Activated CD8-positive, alpha-beta memory T cell treated with anti-CD3 and anti-CD28 coated beads, Interleukin-2, amount 50 U/mL, for 48 hours (primary cell): ENCODE measurements around the gene DEPP1.

Source experiments
- DNase-seq: peaks from one replicate; pipeline ENCODE4 v3.0.0-alpha.2; 2020

The DEPP1 gene

DNA sequence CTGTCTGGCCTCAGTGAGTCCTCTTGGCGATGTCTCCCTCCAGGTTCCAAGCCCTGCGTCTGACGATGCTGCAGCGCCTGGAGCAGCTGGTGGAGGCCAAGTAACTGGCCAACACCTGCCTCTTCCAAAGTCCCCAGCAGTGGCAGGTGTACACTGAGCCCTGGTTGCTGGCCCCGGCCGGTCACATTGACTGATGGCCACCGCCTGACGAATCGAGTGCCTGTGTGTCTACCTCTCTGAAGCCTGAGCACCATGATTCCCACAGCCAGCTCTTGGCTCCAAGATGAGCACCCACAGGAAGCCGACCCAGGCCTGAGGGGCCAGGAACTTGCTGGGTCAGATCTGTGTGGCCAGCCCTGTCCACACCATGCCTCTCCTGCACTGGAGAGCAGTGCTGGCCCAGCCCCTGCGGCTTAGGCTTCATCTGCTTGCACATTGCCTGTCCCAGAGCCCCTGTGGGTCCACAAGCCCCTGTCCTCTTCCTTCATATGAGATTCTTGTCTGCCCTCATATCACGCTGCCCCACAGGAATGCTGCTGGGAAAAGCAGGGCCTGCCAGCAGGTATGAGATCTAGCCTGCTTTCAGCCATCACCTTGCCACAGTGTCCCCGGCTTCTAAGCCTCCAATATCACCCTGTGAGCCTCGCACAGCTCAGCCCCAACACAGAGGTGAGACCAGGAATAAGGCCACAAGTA lies 14.8 kb upstream of the DEPP1 start:
- no peak for DNase-seq

DNA sequence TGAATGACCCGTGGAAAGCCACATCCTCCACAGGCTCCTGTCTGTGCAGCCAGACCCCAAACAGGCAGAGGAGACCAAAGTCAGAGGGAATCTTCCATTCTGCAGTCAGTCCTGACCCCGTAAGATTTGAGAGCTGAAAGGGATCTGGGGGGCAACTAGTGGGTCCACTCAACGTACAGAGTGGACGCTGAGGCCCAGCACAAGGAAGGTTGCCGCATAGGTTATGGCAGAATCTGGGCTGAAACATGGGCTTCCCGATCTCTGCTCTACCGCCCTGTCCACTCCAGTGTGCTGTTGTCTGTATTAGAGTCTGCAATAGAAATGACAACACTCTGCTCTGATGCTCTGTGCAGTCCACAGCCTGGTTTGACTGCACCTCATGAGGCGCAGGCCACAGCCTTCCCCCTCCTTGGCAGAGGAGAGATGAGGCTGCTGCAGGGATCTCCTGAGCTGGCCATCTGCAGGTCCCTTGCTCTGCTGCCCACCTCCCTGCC lies 14.2 kb upstream of the DEPP1 start:
- DNase-seq, result no peak

DNA sequence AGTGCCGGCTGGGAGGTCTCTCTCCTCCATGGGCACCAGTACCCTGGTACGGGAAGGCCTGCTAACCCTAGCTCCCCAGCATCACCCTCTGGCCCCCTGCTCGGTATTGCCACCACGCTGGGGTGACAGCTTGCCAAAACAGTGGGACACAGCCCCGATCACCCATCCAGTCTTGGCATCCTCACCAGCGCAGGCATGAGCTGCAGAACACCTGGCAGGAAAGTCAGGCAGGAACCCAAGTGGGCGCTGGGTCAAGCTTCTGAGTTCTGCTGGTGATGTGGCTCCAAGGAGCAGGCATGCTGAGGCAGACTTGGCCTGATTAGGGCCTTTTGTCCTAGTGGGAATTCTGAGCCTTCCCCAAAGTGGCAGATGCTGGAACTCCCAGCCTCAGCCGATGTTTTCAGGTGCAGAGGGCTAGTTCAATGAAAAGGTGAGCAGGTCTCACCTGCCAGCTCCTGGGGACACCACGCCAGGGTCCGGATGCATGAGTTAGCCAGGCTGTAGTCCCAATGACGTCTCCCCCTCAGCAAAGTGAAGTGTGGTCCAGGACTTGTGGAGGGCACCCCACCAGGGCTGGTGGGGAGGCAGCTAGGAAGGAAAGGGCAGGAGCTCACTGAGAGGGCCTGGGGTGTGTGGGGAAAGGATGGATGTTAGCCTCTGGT lies 13.6 kb upstream of the DEPP1 start:
- DNase-seq, result no peak

DNA sequence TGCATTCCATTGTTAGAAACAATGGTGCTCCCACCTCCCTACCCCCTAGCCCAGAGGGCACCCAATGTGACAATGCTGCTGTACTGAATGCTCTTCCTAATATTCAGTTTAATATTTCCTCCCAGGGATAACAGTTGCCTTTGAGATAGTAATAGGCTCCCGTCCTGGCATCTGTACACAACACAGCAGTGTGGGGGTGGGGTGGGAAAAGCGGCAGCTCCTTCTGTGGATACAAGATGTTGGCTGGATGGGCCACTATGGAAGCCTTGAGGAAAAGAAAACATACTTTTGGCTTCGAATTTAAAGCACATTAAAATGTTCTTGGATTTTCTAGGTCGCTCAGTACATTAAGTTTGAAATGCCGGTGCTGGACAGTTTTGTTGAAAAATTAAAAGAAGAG lies 13.0 kb upstream of the DEPP1 start:
- DNase-seq, result no peak

DNA sequence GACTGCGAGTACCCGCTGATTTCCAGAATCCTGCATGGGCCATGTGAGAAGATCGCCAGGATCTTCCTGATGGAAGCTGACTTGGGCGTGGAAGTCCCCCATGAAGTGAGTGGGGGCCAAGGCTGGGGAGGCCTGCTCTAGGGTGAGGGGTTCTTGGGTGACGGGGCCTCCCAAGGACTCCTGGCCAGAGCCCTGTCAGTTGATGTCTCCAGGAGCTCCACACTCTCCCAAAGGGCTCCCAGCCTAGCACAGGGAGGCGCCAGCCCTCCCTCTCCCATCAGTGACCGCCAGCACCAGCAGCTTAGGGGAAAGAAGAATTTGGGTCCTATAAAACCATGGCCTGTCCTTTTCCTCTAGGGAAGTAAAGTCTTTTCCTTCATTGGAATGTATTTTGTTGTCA lies 12.4 kb upstream of the DEPP1 start:
- no peak for DNase-seq

DNA sequence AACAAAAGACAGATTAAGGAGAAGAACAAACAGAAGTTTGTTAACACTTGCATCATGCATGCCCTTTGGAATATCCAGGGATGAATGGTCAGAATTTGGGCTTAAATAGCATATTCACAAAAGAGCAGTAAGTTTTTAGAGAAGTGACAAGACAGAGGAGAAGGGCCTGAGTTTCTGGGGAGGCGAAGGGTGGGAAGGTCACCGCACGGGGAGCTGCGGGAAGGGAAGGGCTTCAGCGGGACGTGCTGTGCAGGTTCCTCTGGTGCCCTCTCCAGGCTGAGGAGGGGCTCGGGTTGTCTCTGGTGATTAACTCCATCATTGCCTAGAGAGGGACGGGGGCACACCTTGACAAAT lies 11.7 kb upstream of the DEPP1 start:
- DNase-seq, result no peak

DNA sequence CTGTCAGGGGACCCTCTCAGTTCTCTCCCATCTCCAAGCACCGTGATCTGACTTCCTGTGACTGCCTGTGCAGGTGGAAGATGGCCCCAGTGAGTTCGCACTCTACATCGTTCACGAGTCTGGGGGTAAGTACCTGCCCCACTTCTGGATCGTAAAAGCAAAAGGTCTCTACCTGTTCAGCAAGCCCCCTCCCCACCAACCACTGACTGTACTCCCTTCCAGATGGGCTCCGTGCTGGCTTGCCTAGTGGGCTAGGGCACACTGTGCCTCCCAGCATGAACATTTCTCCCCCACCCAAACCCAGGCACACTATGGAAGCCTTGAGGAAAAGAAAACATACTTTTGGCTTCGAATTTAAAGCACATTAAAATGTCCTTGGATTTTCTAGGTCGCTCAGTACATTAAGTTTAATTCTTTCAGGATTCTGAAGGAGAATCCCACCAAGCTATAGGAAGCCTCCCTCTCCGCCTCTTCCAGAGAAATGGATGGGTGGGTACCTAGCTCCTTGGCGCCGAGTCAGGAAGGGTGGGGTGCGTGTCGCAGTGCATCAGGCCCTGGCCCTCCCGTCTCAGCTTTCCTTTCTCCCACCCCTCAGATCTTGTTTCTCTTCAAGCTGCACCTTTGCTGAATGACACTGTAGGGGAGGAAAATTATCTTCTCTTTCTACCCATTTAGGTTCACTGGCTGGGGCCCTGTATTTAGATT lies 11.1 kb upstream of the DEPP1 start:
- no peak for DNase-seq

DNA sequence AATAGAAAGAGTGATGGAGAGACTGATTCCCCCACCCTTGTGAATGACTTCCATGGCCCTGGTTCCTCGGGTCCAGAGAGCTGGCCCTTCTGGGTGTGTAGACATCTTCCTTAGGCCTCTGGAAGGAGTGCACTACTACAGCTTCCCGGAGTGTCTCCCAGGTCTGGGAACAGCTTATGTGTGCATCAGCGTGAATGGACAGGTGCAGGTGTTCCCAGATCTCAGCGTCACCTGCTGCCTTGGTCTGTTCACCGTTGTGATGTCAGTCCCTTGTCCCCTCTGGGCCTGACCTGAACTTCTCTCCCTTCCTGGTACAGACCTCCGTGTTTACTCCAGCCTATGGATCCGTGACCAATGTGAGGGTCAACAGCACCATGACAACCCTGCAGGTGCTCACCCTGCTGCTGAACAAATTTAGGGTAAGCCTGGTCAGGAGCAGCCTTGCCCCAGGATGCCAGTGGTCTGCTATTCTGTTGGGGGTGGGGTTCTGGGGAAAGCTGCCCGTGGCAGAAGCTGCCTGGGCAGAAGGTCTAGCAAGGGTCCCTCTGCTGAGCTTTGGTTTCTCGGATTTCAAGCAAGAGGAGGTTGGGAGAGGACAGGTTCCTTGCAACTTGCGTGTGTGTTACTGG lies 10.5 kb upstream of the DEPP1 start:
- no peak for DNase-seq

DNA sequence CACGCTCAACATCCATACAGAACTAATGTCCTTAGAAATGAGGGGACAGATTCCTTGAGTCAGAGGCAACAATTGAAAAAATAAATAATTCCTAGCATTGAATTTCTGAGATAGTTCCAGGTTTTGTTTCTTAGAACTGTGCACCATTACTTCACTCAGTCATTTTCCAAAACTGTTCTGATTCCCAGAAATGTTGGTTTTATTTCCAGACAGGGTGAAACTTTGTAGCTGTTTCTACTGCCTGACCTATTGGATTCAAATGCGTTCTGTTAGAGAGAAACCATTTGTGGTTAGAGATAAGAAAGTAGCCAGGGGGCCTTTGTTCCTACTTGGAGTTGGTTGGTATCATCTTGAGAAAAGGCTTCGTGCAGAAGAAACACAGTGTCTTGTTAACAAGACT lies 8.1 kb upstream of the DEPP1 start:
- no peak for DNase-seq

DNA sequence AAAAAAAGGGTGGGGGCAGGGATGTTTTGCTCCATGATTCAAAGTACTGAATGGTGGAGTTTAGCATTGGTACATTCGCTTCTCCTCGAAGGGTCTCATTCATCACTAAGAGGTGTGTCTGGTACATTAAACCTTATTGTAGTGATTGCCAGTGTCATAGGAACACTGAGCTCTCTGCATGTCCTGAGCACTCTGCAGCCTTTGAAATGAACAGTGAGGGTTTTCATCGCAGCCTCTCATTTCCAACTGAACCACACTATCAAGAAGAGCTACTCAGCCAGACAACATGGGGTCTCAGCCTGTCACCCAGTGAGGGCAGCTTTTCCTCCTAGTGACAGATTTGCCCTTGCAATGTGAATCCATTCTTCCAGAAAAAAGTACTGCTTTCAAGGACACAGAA lies 7.6 kb upstream of the DEPP1 start:
- no peak for DNase-seq

DNA sequence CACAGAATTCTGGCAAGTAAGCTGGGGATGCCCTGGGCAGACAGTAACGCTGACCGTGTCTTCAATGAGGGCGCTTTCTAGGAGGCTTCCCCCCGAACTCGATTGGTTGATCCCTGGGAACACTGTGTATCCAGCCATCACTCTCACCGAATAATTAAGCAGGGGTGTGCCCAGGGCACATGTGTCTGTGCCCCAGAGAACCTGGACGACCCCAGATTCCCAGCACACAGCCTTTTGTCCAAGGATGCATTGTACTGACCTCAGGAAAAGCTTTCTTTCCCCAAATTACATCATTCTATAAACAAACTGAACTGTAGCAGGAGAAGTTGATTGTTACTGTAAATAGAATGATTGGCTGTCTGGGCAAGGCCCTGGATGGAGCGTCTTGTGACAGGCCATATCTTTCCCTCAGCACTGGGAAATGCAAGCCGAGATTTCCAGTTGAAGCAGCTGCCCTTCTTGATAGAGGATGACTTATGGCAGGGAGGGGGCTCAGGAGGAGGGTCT lies 6.6 kb upstream of the DEPP1 start:
- DNase-seq, result no peak

DNA sequence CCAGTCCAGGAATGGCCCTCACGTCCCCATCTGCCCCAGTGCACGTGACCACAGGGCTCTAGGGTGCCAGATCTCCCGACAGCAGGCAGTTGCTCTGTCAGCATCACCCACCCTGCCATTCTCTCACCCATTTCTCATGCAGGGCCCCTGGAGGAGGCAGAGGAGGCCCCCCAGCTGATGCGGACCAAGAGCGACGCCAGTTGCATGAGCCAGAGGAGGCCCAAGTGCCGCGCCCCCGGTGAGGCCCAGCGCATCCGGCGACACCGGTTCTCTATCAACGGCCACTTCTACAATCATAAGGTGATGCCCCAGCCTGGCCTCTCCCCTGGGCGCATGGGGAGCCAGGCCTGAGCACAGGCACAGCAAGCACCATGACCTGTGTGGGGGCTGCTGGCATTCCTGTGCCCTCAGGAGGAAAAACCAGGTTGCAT lies 6.1 kb upstream of the DEPP1 start:
- no peak for DNase-seq

DNA sequence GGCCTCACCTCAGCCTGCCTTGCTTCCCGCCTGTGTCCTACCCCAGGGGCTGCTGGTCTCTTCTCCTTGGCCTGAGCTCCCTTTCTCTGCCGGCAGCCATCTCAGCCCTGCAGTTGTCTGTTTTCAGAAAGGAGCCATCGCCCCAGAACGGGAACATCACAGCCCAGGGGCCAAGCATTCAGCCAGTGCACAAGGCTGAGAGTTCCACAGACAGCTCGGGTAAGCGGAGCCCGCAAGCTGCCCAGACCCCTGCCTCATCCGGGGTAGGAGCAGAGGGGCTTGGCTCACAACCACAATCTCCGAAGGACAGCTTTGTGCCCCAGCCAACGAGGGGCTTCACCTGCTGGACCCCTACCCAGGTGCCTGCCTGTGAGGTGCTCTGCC lies 5.3 kb upstream of the DEPP1 start:
- DNase-seq, result no peak

DNA sequence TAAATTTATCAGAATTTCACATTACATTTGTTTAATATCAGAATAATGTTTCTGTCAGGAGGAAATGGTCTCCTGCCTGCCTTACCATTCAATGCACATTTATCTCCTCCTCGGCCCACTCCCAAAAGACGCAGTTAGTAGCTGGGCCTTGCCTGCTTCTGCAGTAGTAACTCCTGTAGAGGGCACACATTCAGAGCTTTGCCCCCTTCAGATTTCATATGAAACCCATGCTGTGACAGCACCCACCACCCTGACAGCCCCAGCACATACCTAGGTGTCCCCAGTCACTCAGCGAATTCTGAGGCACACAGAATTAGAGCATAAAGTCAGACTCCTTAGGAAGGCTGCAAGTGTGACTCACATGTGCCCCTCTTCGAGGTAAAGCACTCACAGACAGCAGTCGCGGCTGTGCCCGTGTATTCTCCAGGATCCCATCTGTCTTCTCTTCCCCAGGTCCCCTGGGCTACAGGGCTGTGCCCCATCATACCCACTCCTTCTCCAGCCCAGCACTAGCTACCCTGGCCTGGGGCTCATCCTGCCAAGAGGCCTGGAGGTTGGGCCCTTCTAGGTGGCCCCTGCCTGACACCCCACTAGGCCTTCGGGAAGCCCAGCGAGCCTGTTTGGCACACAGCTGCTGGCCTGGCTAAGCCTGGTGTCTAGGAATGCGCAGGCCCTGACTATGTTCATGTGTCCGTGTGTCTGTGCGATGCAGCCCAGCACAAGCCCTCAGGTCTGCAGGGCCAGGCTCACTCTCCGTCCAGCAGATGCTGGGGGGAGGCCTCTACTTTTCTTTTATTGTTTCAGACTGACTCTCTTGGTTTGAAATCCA lies 4.7 kb upstream of the DEPP1 start:
- no peak for DNase-seq

DNA sequence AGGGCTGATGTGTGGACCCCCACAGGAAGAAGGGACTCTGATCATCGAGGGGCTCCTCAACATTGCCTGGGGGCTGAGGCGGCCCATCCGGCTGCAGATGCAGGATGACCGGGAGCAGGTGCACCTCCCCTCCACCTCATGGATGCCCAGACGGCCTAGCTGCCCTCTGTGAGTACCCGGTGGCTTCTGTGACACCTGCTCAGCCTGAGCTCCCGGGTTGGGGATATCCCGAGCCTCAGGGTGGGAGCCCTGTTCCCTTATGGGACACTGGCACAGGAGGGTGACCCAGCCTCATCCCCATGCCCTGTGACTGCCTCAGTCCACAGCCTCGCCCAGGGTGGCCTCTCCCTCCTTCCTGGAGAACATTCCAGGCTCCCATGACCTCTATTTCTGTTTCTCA lies 3.9 kb upstream of the DEPP1 start:
- DNase-seq, result no peak

DNA sequence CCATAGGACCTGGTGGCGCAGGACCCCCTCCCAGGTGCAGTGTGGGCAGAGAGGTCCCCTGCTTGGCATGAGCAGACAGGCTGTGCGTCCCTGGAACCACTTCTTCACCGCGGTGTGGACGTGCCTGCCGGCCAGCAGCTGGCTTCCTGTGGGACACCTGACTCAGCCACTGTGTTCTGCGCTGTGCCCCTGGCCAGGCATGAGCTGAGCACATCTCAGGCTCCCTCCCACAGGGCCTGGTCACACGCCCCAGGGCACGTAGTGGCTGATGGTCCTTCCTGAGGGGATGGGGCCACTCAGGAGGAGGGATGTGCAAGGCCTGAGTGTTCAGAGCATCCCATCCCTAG lies 3.5 kb upstream of the DEPP1 start:
- DNase-seq, result no peak

DNA sequence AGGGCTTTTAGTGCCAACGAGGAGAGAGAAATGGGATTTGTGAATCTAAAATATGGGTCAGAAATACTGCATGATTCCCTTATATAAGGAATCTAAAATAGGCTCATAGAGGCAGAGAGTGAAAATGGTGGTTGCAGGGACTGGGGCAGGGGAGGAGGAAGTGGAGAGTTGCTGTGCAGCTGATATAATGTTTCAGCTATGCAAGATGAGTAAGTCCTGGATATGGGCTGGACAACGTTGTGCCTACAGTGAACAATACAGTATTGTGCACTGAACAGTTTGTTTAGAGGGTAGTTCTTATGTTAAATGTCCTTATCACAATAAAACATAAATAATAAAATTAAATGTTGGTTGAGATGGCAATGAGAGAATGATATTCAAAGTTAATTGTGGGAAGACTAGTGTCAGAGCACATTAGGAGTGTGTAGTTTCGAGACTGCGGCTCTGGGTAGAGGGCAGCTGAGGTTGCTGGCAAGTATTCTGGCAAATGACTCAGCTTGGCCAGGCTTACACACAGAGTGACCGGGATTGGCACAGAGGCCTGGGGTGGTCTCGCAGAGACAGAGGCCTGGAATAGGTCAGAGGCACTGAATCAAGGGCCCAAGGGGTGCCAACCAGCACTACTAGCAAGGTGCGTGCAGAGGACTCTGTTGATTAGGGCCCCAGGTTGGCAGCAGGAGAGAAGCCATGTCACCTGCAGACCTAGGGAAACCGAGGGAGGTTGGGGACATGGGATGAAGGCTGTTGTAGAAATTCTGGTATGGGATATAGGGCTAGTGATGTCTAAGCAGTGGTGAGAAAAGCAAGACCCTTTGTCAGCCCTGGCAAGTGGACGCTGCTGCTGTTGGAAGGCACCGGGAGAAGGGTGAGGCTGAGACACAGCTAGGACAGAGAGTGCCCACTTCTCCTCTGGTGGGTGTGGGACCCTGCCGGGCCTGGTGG lies 2.8 kb upstream of the DEPP1 start:
- no peak for DNase-seq

DNA sequence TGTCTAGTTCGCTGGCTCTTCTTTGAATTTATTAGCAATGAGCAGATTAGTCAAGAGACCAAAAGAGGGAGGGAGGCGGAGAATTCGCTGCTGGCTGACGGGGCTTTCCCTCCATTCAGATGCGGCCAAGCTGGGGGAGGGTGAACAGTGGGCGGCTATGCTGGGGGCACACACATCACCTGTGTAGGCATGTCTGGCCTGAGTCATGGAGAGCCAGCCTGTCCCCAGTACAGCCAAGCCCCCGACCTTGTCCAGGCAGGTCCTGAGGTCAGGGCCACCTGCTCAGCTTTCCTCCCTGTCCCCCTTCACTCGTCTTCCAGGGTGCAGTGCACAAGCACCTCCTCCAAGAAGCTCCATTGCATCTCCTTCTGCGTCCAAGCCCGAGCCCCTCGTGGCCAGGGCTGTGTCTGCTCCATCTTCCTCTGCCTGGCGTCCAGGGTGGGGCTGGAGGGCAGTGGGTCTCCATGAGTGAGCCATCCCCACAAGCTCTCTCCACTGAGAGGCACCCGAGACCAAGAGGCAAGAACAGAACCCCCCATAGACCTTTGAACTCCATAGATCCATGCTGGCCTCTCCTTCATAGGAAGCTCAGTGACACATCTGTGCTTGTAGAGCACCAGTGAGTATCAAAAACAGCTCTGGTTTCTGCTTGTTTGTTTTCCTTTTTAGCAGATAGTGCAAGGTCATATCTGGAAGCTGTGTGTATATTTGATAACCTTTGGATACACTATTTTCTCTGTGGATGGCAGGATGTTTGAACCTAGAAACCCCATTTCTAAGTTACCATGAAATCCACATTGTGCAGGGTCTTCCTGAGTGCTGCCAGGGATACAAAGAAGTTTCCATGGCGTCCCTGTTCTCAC lies 1.9 kb upstream of the DEPP1 start:
- no peak for DNase-seq

DNA sequence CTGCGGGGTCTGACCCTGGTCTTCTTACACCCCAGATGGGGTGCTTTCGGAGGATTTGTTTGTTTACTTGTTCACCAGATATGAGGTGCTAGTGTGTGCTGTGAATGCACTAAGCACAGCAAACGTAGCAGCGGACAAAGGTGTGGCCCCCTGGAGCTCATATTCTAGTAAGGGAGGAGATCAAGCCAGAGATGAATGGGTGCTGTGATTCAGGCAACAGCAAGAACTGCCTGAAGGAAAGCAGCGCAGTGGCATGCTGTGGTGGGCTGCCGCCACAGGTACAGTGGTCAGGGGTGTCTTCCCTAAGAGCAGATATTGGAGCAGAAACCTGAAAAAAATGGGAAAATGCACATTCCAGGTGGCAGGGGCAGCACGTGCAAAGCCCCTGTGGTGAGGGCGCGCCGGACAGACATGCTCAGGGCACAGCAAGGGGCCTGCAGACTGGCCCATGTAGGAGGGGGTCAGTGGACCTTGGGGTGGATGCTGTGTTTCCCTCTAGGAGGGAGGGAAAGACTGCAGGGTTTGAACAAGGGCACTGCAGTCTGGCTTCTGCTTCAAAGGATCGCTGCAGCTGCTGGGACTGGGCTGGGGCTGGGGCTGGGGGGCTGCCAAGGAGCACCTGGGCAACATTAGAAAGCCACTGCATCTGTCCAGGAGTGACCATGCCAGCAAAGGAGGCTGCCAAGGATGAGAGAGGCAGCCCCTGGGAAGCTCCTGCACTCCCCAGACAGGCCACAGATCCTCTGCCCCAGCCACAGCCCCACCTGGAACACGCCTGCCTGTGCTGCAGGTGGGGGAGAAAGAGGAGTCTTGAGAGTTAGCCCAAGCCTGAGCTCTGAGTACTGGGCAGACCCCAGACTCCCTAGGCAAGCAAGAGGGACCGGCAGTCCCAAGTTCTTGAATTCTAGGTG lies 927 bp upstream of the DEPP1 start:
- DNase-seq, result no peak

DNA sequence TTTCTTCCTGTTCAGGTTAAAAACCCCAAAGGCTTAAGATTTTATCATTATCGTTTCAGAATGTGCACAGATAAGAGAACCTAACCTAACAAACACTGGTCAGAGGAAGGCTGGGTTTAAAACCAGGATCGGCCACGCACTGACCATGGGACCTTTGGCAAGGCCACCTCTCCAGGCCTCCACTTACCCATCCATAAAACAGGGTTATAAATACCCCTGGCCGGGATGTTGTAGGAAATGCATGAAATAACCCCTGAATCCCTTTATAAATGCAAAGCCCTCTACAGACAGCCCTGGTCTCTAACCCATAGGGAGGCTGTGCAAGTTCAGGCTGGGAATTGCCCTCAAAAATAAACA lies 418 bp downstream of the DEPP1 start:
- no peak for DNase-seq
